HG03196 (cell line): ENCODE data around the gene APOL6.
"Not testable (repeated sequence)": the region's sequence is repeated elsewhere in the genome, so short reads cannot be mapped to it uniquely, and the experiment has no call there.

Experiments used
- ATAC-seq: cut with Tn5 transposase; IDR thresholded peaks from one replicate; pipeline ENCODE4 v1.9.1; 2021; ENCODE audit not compliant: unreplicated experiment

The APOL6 gene

DNA sequence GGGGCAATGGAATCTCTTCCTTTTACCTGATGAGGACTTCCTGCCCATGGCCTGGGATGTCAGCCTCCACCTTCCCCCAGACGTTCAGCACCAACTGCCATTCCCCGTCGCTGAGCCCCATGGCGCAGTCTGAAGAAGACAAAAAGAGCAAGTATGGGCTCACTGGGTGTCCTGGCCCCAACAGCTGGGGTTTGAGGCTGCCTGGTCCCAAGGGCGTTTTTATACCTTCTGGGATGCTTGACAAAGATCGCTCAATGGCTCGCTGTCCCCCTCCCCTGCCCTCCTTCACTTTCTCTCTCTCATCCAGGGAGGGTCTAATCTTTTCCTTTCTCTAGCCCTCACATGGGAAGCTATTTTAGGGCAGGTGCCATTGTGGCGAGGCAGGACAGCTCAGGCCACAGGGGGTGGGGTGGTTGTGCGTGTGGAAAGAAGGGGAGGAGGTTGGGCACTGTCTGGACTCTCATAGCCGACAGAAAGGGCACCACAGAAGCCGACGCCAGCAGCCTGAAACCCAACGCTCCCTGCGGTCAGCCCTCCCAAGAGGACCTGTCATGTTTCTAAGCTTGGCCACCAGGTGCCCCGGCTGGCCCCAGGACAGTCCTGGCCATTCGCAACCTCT, 31.0 kb upstream of the APOL6 start, which contains the start of gene MB:
Gene MB, minus strand, starts transcription at position 193 of the 619 bp plus-strand sequence. Its CDS starts 72 bp downstream, at position 121.
- ATAC-seq: no peak

DNA sequence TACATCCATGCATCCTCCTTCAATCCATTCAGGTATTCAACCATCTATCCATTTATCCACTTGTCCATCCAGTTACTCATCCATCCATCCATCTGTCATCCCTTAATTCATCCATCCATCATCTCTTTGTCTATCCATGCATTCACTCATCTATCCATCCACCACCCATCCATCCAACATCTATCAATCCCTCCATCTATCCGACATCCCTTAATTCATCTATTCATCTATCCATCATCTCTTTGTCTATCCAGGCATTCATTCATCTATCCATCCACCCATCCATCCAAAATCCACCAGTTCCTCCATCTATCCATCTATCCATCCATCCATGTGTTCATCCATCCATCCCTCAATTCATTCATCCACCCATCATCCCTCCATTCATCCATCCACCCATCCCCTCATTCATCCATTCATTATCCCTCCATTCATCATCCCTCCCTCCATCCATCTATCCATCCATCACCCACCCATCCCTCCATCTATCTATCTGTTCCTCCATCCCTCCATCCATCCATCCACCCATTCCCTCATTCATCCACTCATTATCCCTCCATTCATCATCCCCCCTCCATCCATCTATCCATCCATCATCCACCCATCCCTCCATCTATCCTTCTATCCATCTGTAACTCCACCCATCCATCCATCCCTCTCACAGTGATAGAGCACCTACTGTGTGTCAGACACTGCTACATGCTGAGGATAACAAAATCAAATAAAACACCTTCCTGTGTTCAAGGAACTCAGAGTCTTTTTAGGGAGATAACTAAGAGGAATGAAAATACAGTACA, 29.6 kb upstream of the APOL6 start:
- ATAC-seq: no peak

DNA sequence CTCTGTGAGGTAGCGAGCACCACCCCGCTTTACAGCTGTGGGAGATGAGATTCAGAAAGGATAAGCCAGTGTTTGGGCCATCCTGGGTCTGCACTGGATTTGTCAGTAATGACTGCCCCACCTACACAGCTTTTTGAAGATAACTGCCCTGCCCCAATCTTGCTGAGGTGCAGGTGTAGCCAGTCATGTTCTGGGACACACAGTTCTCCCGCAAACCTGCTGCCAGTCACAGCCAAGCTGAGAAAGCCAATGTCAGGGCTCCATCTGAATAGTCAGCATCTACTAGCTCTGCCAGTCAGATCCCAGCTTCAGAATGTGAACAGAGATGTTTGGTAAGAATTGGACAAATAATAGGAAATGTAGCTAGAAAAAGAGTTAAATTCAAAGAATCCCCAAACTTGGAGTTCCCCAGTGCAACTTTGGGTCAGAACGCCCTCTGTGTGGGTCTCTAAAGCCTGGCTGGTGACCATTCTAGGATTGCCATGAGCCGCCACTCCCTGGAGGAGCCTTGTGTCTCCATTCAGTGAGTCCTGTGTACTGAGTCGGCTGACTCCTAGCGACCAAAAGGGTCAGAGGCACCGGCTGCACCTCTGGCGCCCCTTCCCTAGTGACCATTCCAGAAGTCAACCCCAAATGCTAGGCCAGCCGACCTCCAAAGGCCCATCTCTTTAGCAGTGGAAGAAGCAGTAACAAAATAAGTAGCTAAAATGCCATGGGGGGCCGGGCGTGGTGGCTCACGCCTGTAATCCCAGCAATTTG, 28.7 kb upstream of the APOL6 start:
- ATAC-seq: no peak

DNA sequence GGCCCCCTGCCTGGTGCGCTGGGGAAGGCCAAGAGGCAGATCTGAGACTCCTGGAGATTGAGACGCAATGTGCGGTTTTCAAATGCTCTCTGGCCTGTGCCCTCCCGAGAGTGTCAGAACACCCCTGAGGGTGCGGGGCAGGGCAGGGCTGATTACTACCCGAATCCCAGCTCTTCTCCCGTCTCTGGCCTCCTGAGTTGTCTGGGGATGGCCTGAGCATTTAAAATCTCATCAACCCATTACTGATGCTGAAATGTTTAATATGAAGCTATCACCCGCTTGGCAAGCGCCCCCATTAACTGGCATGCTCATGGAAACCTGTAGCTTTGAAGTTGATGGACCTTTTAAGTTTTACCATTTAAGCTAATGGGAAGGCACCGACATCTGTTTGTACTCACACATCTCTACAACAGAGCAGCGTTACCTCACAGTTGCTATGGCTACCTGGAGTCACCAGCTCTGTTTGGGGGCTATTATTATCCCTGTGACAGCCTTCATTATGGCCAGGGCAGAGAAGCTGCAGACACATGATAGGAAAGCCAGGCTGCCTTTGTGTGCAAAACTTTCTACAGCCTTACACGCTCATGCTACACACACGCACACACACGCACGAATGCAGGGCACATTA, 27.5 kb upstream of the APOL6 start:
- no peak for ATAC-seq

DNA sequence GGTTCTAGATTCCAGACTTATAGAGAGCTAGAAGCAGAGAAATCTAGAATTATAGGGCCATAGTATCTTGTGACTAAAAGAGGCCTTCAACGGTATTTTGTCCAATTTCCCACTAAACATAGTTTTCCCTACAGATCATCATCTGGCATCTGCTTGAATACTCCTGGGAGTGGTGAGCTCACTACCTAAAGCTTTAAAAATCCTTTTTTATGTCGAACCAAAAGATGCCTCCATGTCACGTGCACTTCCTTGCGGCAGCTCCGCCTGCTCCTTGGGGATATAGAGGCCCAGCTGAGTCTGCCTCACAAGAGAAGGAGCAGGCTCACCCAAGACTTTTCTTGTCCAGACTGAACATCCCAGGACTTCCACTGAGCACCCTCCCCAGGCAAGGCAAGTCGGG, 26.8 kb upstream of the APOL6 start:
- no peak for ATAC-seq

DNA sequence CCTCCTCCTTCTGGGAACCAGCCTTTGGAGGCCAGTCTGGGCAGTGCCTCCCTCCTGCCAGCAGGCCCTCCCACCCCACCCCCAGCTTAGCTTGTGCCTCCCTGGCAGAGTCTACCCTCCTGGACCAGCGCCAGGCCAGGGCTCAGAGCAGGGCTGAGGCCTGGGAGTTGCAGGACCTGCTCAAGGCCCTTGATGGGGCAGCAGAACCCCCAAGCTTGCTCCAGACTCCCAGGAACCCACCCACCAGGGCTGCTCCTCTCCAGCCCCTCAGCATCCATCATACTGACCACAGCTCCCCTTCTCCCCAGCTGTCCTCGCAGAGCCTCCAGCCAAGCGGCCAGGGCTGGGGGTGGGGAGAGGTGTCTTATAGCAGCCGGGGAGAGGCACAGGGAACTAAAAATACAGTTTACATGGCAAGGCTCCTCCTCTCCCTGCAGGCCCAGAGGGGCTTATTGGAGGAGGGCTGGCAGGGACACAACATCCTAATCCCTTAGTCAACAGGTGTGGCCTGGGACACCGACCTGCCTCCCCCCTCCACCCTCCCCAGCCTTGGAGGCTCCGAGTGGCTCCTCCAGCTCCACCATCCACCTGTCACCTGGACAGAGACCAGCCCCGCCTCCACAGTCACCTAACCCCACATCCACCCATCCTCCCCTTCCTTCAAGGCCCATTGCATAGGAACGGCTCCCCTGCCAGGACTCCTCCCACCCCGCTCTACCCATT, 25.9 kb upstream of the APOL6 start:
- ATAC-seq: no peak

DNA sequence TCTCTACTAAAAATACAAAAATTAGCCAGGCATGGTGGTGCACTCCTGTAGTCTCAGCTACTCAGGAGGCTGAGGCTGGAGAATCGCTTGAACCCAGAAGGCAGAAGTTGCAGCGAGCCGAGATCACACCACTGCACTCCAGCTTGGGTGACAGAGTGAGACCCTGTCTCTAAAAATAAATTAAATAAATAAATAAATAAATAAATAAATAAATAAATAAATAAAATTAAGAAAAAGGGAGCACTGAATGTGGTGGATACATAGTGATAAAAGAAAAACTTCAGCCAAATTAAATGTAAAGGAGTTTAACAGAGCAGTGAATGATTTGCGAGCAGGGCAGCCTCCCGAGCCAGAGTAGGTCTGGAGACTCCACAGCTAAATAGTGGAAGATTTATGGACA, 24.4 kb upstream of the APOL6 start:
- not testable (repeated sequence) for ATAC-seq

DNA sequence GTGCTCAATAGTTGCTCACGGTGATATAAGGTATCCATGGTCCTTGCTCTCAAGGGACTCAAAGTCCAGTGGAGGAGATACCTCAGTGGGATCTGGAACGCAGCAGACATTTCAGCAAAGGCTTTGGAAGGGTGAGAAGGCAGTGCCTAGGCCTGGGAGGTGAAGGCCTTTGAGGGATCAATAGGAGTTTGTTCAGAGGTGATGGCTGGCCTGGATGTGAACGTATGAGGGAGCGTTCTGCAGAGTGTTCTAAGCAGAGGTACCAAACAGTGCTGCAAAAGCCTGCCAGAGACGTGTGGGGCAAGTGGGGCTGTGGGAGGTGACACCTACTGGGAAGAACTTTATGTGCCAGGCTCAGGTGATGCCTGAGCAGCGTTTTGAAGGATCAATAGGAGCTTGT, 23.7 kb upstream of the APOL6 start:
- ATAC-seq: no peak

DNA sequence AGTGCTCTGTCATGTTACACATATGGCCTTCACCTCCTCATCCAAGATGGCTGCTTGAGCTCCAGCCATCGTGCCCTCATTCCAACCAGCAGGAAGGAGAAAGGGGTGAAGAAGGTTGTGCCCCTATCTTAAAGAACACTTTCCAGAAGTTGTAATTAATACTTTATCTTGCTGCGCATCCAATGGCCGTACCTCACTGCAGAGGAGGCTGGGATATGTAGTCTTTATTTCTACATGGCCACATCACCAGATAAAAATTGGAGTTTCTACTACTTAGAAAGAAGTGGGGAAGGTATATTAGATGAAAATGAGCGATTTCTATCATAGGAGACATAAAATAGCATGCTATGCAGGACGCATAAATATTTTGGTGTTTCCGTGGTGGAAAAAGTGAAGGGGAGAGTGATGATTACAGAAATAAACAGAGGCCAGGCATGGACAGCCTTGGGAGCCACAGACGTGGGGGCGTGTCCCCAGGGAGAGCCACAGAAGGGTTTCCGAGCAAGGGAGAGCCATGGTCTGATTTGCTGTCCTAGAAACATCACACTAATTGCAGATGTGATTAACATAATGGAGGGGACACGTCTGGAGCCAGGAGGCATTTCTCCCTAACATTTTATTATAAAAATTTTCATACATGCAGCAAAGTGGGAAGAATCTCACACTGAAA, 22.3 kb upstream of the APOL6 start:
- ATAC-seq: no peak

DNA sequence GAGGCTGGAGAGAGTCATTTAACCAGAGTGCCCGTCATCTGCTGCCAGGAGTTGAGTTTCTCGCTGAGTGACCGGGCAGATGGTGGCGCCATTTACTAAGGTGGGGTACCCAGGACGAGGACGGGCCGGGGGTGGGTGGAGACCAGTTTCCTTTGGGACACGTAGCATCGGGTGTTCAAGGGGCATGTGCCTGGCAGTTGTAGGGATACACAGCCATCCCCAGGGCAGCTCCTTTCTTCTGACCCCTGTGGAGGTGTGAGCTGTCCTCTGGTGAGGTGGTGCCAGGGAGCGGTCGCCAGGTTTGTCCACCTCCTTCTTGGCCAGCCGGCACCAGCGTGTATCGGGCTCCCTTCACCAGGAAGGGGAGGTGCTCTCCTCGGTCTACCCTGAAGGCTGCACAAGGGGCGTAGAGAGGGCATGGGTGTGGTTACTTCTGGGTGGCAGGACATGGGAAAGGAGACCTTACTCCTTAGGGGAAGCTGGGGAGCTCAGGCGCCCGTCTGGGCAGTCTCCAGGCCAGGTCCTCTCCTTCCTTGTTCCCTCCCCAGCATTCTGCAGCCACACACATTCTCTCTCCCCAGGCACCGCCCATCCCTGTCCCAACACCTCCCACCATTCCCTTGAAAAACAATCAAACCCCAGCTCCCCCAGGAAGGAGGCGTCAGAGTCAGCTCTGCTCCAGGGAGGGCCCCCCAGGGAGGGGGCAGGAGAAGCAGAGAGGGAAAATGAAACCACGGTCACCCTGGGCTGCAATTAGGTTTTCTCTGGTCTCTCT, 20.8 kb upstream of the APOL6 start:
- ATAC-seq: no peak

DNA sequence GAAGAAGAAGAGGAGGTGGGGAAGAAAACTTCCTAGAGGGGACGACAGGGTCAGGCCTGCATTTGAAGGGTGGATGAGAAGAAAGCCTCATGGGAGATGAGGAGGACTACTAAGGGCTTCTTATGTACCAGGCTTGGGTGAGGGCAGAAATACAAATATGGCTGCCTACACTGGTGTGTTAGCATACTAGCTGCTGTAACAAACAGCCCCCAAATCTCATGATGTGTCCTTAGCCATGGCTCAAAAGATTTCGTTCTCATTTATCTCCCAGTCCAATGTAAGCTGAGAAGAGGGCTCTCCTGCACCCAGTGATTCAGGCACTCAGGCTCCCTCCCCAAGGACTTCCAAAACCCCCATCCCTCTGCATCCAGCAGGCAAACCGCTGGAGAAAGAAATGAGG, 19.5 kb upstream of the APOL6 start:
- ATAC-seq: no peak

DNA sequence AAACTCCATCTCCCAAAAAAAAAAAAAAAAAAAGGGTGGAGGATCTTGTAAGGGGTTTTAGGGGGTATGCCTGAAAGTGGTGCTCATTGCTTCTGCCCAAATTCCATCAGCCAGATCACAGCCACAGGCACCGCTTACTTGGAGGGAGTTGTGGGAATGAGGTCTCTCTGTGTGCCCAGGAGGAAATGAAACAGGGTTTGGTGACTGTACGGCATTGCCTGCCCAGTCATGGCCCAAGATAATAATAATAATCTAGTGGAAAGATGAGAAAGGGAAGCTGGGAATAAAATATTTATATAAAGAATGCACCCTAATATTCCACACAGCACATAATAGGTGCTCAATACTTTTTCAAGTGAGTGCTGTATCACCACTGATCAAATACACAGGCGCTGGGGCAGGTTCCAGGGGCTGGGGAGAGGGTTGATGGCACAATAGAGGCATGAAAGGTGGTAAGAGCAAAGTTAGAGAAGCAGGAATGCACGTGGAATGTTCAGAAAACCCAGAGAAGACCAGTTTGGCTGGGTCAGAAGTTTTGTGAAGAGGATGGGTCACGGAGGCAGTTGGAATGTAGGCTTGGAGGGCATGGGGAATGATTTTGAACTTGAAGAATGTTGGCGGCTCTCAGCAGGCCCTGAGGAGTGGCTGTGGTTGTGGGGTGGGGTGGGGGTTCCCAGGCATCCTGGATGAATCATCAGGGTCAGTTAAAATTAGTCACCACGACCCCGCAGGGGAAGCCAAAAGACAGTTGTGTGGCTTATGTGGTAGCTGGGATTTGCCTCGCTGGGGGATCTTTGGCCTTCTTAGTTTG, 18.6 kb upstream of the APOL6 start:
- no peak for ATAC-seq

DNA sequence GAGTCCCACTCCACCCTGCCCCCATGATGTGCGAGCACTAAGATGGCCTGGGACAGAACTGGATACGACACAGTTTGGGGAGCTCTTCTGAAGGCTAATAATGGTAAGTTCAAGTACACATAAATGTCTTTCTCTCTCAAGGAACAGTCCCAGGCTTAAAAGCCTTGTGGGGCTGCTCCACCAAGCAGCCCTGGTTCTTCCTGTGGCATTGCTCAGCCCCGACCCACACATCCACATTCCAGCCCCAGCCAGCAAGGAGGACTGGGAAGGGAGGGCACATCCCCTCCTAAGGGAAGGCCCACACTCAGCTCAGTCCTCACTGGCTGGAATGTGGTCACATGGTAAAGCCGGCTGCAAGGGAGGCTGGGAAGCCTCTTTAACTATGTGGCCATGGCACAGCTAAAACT, 17.9 kb upstream of the APOL6 start:
- ATAC-seq: no peak

DNA sequence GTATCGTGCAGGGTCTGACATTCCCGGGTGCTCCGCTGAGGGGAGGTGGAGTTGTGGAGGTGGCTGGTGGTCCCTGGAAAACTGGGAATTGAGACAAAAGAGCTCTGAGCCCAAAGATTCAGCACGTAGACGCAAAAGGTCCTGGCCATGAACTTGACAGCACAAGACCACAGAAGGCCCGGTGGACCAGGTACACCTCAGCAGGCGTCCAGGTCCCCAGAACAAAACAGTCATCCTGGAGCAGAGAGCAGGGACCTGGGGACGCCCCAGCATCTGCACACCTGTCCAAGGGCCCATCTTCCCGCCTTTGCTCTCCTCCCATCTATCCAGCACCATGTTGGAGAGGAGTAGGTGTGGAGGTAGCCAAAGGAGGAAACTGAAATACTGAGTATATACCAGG, 17.4 kb upstream of the APOL6 start:
- no peak for ATAC-seq

DNA sequence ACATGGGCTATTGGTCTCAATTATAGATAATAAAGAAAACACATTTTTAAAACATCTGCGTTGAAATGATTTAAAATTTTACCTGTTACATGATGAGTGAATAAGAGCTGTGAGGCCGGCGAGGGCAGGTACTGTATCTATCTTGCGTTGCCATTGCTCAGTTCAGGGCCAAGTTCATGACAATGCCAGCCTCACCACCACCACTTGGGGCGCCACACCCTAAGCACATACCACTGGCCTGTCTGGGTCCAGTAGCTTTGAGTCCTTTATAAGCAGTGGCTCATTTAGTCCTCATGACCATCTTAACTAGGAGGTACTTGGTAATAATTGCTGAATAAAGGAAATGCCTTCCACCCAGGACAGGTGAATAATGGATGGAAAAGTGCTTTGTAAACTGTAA, 16.6 kb upstream of the APOL6 start:
- no peak for ATAC-seq

DNA sequence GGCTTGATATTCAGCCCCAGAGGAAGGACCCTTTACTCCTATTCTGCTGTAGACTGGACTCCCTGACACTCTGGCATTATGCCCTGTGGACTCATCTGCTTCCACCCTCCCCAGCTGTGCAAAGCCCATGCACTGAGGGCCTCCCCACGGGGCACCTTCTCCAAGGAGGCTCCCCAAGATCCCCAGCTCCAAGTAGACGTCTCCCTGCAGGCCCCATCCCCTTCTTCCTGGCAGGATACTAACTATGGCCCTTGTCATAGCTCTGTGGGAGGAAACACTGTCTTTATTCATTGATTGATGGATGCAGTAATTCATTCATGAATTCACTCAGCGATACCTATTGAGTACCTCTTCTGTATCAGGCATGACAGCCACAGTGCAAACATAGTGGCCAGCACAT, 15.3 kb upstream of the APOL6 start:
- ATAC-seq: no peak

DNA sequence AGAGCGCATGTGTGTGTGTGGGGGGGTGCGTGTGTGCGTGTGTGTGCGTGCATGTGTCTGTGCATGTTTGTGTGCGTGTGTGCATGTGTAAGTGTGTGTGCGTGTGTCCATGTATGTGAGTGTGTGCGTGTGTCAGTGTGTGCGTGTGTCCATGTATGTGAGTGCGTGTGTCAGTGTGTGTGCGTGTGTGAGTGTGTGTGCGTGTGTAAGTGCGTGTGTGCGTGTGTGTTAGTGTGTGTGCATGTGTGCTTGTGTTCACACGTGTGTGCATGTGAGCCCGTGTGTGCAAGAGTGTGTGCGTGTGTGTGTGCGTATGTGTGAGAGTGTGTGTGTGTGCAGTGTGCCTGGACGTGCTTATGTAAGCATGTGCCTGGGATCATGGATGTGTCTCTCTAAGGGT, 14.7 kb upstream of the APOL6 start:
- ATAC-seq: no peak

DNA sequence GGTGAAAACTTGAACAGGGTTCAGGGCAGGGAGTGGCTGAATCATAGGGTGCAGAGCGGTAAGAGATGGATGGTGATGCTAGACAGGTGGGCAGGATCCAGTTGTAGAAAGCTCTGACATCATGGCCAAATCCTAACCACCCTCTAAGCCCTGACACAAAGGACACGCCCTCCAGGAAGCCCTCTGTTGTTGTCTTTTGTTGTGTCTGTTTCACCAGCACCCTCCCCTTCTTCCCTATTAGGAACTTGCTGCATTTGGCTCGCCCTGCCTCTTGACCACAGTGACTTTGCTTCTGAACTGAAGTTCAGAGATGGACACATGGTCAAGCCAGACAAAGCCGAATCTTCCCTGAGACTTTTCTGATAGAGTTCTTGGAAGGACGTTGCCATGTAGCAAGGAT, 14.2 kb upstream of the APOL6 start:
- ATAC-seq: no peak
